Caco-2 (cell line): ENCODE results near the gene COG7. TPM values are rescaled to one million over a fixed set of nuclear protein-coding genes. Genes with fewer than 3 reads are reported as not detected.
"Not testable (repeated sequence)": the region's sequence is repeated elsewhere in the genome, so short reads cannot be mapped to it uniquely, and the experiment has no call there.

Experiments used
- BruUV-seq: library from RNA; stranded (reverse); fragments of 400-500 nt; replicated peaks from 2 replicates; lab custom pipeline; 2021; lab: Mats Ljungman, UMichigan
- CTCF ChIA-PET: fragments of 300-600 bp; sonication (Branson Sonifier 250); formaldehyde crosslinking; loops from one replicate; lab custom pipeline; 2022; ENCODE audit warnings: antibody characterized with exemption; lab: Charles Lee
- POLR2A ChIA-PET: fragments of 300-600 bp; sonication (Branson Sonifier 250); formaldehyde crosslinking; loops from one replicate; lab custom pipeline; 2022; ENCODE audit warnings: antibody characterized with exemption; lab: Charles Lee
- DNase-seq, 2 experiments: peaks; one replicate each; pipeline versions ENCODE4 v3.0.0 to v3.0.0-alpha.2; 2020 to 2022
- H3K27me3 ChIP-seq: replicated peaks from 2 replicates; pipeline ENCODE4 v1.6.0; 2011; ENCODE audit warnings: low read length; ENCODE audit not compliant: control insufficient read depth, insufficient read depth
- H3K36me3 ChIP-seq: 2 replicates; pipeline ENCODE4 v1.5.1; 2011; ENCODE audit warnings: low read length; ENCODE audit not compliant: control insufficient read depth, insufficient read depth
- H3K4me1 ChIP-seq: fragments of 250-450 bp; sonication (Bioruptor Pico); 2 replicates; pipeline ENCODE4 v1.5.1; 2020; ENCODE audit warnings: mild to moderate bottlenecking
- H3K4me3 ChIP-seq: 2 replicates; pipeline ENCODE4 v1.5.1; 2011; ENCODE audit warnings: low read depth, mild to moderate bottlenecking, control low read depth, low read length
- H3K9me3 ChIP-seq: fragments of 250-450 bp; sonication (Bioruptor Pico); 2 replicates; pipeline ENCODE4 v1.5.1; 2020; ENCODE audit warnings: mild to moderate bottlenecking, moderate library complexity
- H3K27ac Mint-ChIP-seq: one replicate; pipeline ENCODE4 v1.8.0; 2022; ENCODE audit warnings: mixed read lengths; ENCODE audit not compliant: unreplicated experiment
- H3K27me3 Mint-ChIP-seq: one replicate; pipeline ENCODE4 v1.8.0; 2022; ENCODE audit warnings: mixed read lengths; ENCODE audit not compliant: insufficient read depth, unreplicated experiment
- H3K36me3 Mint-ChIP-seq: one replicate; pipeline ENCODE4 v1.8.0; 2022; ENCODE audit warnings: mild to moderate bottlenecking, mixed read lengths; ENCODE audit not compliant: insufficient read depth, unreplicated experiment
- H3K4me1 Mint-ChIP-seq: one replicate; pipeline ENCODE4 v1.8.0; 2022; ENCODE audit warnings: low read depth, mixed read lengths; ENCODE audit not compliant: unreplicated experiment
- H3K4me3 Mint-ChIP-seq: one replicate; pipeline ENCODE4 v1.8.0; 2022; ENCODE audit warnings: mild to moderate bottlenecking, moderate library complexity, mixed read lengths; ENCODE audit not compliant: unreplicated experiment
- H3K9me3 Mint-ChIP-seq: one replicate; pipeline ENCODE4 v1.8.0; 2022; ENCODE audit warnings: mixed read lengths; ENCODE audit not compliant: unreplicated experiment
- intact Hi-C: fragments of 100-400 bp; cut with micrococcal nuclease; formaldehyde crosslinking; loops from one replicate; pipeline ENCODE4 v1.10.0; 2022; ENCODE audit not compliant: unreplicated experiment
- total RNA-seq: library from RNA; stranded (reverse); gene quantifications from 2 replicates; pipeline ENCODE4 v1.2.3, GENCODE V29; 2022
- TF ChIP-seq, protein P1 (sequence below), 2 experiments: fragments of 200-600 bp in 1 of 2; IDR thresholded peaks; 1 replicate in 1 of 2; 2 replicates in 1 of 2; pipeline versions ENCODE4 v1.5.1 to v1.8.0; 2011 to 2022; ENCODE audit warnings: antibody characterized with exemption in 1 of 2, control low read depth in 1 of 2, inconsistent platforms in 1 of 2, low read depth in 1 of 2, low read length in 1 of 2, mild to moderate bottlenecking in 1 of 2, moderate library complexity in 1 of 2; ENCODE audit not compliant: insufficient read depth in 1 of 2, severe bottlenecking in 1 of 2, unreplicated experiment in 1 of 2

COG7 gene
- total RNA-seq, 1 experiment from 2014 or later: 12.4 TPM

DNA sequence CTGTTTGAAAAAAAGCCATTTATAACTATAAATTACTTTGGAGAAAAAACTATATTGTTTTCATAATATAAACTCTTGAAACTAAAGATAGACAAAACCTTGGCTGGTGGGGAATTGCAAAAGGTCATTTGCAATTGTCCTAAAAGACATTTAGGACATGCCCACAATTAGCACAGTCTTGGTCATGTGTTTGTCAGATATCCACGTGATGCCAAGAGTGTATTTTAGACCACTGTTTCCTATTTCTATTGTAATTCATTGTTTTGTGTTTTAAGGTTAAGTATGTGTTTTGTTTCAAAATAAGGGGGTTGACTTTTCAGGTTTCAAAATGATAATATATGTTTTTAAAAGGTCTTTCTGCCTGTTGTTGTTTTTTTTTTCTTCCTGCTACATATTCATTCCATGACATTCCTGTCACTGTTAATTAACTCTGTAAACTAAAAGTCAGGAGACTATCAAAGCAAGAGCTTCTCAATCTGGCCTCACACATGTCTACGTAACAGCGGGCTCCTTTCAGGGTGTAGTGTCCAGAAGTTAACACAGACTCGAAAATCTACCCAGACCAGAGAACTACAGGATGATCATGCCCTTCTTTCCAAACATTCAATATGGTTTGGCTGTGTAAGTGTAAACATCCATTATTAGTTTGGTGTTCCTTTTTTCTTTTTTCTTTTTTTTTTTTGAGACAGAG, 58.7 kb downstream of the COG7 start:
- TF ChIP-seq, protein P1, sequence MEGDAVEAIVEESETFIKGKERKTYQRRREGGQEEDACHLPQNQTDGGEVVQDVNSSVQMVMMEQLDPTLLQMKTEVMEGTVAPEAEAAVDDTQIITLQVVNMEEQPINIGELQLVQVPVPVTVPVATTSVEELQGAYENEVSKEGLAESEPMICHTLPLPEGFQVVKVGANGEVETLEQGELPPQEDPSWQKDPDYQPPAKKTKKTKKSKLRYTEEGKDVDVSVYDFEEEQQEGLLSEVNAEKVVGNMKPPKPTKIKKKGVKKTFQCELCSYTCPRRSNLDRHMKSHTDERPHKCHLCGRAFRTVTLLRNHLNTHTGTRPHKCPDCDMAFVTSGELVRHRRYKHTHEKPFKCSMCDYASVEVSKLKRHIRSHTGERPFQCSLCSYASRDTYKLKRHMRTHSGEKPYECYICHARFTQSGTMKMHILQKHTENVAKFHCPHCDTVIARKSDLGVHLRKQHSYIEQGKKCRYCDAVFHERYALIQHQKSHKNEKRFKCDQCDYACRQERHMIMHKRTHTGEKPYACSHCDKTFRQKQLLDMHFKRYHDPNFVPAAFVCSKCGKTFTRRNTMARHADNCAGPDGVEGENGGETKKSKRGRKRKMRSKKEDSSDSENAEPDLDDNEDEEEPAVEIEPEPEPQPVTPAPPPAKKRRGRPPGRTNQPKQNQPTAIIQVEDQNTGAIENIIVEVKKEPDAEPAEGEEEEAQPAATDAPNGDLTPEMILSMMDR (IDR thresholded peaks at IDR 0.05; ENCODE audit: insufficient read depth in 1 of 2, low read depth in 1 of 2, low read length in 1 of 2, severe bottlenecking in 1 of 2, unreplicated experiment in 1 of 2): no peak
- Mint-ChIP-seq H3K4me3 (no peak overlapping the region), H3K4me1 (no peaks in the 10 kb centered on the region), H3K9me3 (no peaks in the 10 kb centered on the region), H3K27me3 (no peaks in the 10 kb centered on the region), H3K36me3 (peaks cover 9% of the 10 kb centered on the region), H3K27ac (no peak overlapping the region)
- H3K9me3 ChIP-seq: no peaks in the 10 kb centered on the region
- no peak for DNase-seq
- H3K27me3 ChIP-seq: no peaks in the 10 kb centered on the region
- intact Hi-C loops: no loop called here
- no TSS peak for BruUV-seq
- H3K4me3 ChIP-seq: no peak overlapping the region
- CTCF ChIA-PET: no interaction called here
- POLR2A ChIA-PET: no interaction called here
- no peaks in the 10 kb centered on the region for H3K4me1 ChIP-seq
- H3K36me3 ChIP-seq: no peaks in the 10 kb centered on the region

DNA sequence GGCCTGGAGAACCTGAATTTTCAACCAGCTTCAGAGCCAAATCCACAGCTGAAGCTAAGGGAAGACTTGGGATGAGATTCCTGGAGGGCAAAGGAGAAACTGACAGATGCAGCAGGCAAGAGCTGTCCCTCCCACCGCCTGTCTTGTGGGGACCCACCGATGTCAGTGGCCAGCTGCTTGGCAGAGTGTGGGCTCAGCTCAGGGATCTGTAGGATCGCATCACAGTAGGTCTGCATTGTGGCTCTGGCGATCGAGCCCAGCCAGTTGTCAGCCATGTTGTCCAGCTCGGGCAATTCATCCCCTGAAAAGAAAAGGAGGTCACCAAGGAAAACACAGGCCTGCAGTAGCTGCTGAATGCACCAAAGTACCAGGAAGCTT, 60.8 kb downstream of the COG7 start:
- Mint-ChIP-seq H3K4me3 (no peak overlapping the region), H3K27ac (no peak overlapping the region), H3K27me3 (no peaks in the 10 kb centered on the region), H3K4me1 (no peaks in the 10 kb centered on the region), H3K36me3 (peaks cover 16% of the 10 kb centered on the region), H3K9me3 (no peaks in the 10 kb centered on the region)
- TF ChIP-seq, protein P1 (IDR thresholded peaks at IDR 0.05; ENCODE audit: insufficient read depth in 1 of 2, low read depth in 1 of 2, low read length in 1 of 2, severe bottlenecking in 1 of 2, unreplicated experiment in 1 of 2): no peak
- Histone ChIP-seq H3K4me1 (no peaks in the 10 kb centered on the region), H3K27me3 (no peaks in the 10 kb centered on the region), H3K4me3 (no peak overlapping the region), H3K9me3 (no peaks in the 10 kb centered on the region), H3K36me3 (no peaks in the 10 kb centered on the region)
- intact Hi-C loops: no loop called here
- no TSS peak for BruUV-seq
- ChIA-PET POLR2A (no interaction called here), CTCF (no interaction called here)
- DNase-seq: no peak

DNA sequence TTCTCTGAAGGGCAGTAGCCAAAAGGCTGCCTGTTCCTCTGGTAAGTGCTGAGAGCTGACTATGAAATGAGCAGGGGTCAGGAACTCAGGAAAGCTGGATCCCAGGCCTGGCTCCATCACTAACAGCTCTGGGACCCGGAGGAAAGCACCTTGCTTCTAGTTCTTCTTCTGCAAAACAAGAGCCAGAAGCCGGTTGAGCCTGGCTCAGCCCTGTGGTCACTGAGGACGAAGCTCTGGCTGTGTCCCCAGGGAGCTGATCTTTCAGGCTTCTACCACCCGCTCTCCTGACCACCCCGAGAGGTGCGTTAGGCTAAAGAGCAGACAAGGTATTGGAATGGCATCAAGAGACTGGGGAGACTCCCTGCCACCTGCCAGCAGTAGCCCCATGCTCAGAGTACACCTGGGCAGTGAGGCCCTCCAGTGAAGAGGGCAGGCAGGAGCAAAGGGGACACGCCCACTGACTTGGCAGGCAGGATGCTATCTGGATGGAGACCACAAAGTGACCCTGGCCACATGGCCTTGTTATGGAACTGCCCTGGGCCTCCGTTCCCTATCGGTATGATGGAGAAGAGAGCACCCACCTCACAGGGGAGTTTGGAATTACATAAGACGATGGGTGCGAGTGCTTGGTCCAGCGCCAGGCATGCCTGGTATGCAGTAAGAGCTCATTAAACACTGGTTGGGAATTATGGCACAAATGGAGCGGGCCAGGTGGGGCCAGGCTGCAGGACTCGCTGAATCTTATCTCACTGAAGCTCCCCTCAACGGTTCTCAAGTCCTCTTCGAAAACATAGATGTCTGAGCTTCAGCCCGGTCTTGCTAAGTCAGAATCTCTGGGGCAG, 61.4 kb downstream of the COG7 start:
- CTCF ChIA-PET: no interaction called here
- Mint-ChIP-seq H3K9me3 (no peaks in the 10 kb centered on the region), H3K27me3 (no peaks in the 10 kb centered on the region), H3K27ac (no peak overlapping the region), H3K36me3 (peaks cover 16% of the 10 kb centered on the region), H3K4me3 (no peak overlapping the region), H3K4me1 (no peaks in the 10 kb centered on the region)
- Histone ChIP-seq H3K36me3 (no peaks in the 10 kb centered on the region), H3K9me3 (no peaks in the 10 kb centered on the region), H3K4me3 (no peak overlapping the region), H3K4me1 (no peaks in the 10 kb centered on the region), H3K27me3 (no peaks in the 10 kb centered on the region)
- TF ChIP-seq, protein P1 (IDR thresholded peaks at IDR 0.05; ENCODE audit: insufficient read depth in 1 of 2, low read depth in 1 of 2, low read length in 1 of 2, severe bottlenecking in 1 of 2, unreplicated experiment in 1 of 2): no peak
- POLR2A ChIA-PET: interaction anchor here (0.6 kb wide), 1 partner anchor 156 kb away, joined by 3 read pairs; no protein-coding TSS in a partner anchor
- BruUV-seq: no TSS peak
- intact Hi-C loops: no loop called here
- no peak for DNase-seq

DNA sequence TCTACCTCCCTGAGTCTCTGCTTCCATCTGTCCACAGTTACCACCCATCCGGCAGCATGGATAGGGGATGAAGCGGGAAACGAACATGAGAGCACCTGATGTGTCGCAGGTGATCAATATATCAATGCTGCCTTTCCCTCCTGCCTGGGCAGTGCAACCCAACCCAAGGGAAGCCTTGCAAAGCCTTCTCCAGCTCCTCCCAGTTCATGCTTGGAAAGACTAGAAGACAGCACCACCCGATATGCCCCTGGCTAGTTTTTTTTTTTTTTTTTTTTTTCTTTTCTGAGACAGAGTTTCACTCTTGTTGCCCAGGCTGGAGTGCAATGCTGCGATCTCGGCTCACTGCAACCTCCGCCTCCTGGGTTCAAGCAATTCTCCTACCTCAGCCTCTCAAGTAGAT, 63.1 kb downstream of the COG7 start:
- H3K9me3 Mint-ChIP-seq, intact Hi-C loops, CTCF ChIA-PET, DNase-seq, H3K27me3 Mint-ChIP-seq, H3K36me3 ChIP-seq, H3K27ac Mint-ChIP-seq, BruUV-seq, H3K9me3 ChIP-seq, H3K4me3 Mint-ChIP-seq, H3K27me3 ChIP-seq, POLR2A ChIA-PET, H3K4me1 Mint-ChIP-seq, H3K4me1 ChIP-seq, H3K4me3 ChIP-seq: not testable (repeated sequence)
- peaks cover 16% of the 10 kb centered on the region for H3K36me3 Mint-ChIP-seq
